GM23248 (cell line): ENCODE measurements around the gene SRMS. TPM values are rescaled to one million over a fixed set of nuclear protein-coding genes. Genes with fewer than 3 reads are reported as not detected.

Experiments
- DNase-seq: peaks from one replicate; pipeline ENCODE4 v3.0.0-alpha.2; 2015
- H2AFZ ChIP-seq: fragments of 200-600 bp; sonication (generic); 2 replicates; pipeline ENCODE4 v1.6.1; 2016; ENCODE audit warnings: antibody characterized with exemption
- H3F3A ChIP-seq: fragments of 200-600 bp; sonication (generic); 2 replicates; pipeline ENCODE4 v1.6.1; 2016; ENCODE audit warnings: mild to moderate bottlenecking, antibody characterized with exemption, mixed run types; ENCODE audit not compliant: insufficient read depth
- H3K27ac ChIP-seq: fragments of 200-600 bp; sonication (generic); 2 replicates; pipeline ENCODE4 v1.5.1; 2016; ENCODE audit warnings: mild to moderate bottlenecking
- H3K27me3 ChIP-seq: fragments of 200-600 bp; sonication (generic); replicated peaks from 2 replicates; pipeline ENCODE4 v1.6.1; 2016; ENCODE audit warnings: mild to moderate bottlenecking; ENCODE audit not compliant: insufficient read depth
- H3K36me3 ChIP-seq: fragments of 200-600 bp; sonication (generic); 2 replicates; pipeline ENCODE4 v1.6.1; 2016; ENCODE audit warnings: low read depth, mild to moderate bottlenecking
- H3K4me1 ChIP-seq: fragments of 200-600 bp; sonication (generic); 2 replicates; pipeline ENCODE4 v1.6.1; 2016; ENCODE audit warnings: mild to moderate bottlenecking; ENCODE audit not compliant: insufficient read depth
- H3K4me2 ChIP-seq: fragments of 200-600 bp; sonication (generic); one replicate; pipeline ENCODE4 v1.6.1; 2016; ENCODE audit warnings: mild to moderate bottlenecking; ENCODE audit not compliant: unreplicated experiment
- H3K4me3 ChIP-seq: fragments of 200-600 bp; sonication (generic); 2 replicates; pipeline ENCODE4 v1.5.1; 2016; ENCODE audit warnings: mild to moderate bottlenecking
- H3K79me2 ChIP-seq: fragments of 200-600 bp; sonication (generic); 2 replicates; pipeline ENCODE4 v1.6.1; 2016; ENCODE audit warnings: mild to moderate bottlenecking; ENCODE audit not compliant: insufficient read depth
- H3K9ac ChIP-seq: fragments of 200-600 bp; sonication (generic); 2 replicates; pipeline ENCODE4 v1.6.1; 2016; ENCODE audit warnings: mild to moderate bottlenecking
- H3K9me2 ChIP-seq: fragments of 200-600 bp; sonication (generic); 2 replicates; pipeline ENCODE4 v1.6.1; 2016; ENCODE audit warnings: mixed run types, mild to moderate bottlenecking, moderate library complexity; ENCODE audit not compliant: insufficient read depth
- H3K9me3 ChIP-seq: fragments of 200-600 bp; sonication (generic); one replicate; pipeline ENCODE4 v1.6.1; 2017; ENCODE audit warnings: low read depth
- H4K20me1 ChIP-seq: fragments of 200-600 bp; sonication (generic); 2 replicates; pipeline ENCODE4 v1.6.0; 2016; ENCODE audit not compliant: insufficient read depth
- EZH2 ChIP-seq: fragments of 200-600 bp; sonication (generic); IDR thresholded peaks from 2 replicates; pipeline ENCODE4 v1.6.1; 2018; ENCODE audit warnings: antibody characterized with exemption, mild to moderate bottlenecking; ENCODE audit not compliant: insufficient read depth, poor library complexity, severe bottlenecking
- EZH2phosphoT487 ChIP-seq: fragments of 200-600 bp; sonication (generic); IDR thresholded peaks from 2 replicates; pipeline ENCODE4 v1.6.1; 2018; ENCODE audit warnings: antibody characterized with exemption, moderate library complexity, mild to moderate bottlenecking, low read depth; ENCODE audit not compliant: insufficient read depth
- WGBS, 2 experiments: methylation state at CpG; one replicate each; pipeline ENCODE4 v1.1.6; 2015 to 2017; ENCODE audit warnings: low lambda C conversion rate in 2 of 2, low coverage in 1 of 2; ENCODE audit errors: missing lambda C conversion rate in 2 of 2; 5-methylcytosine and 5-hydroxymethylcytosine counted together
- in situ Hi-C: fragments of 300-500 bp; cut with MboI; formaldehyde crosslinking; loops from 2 replicates; pipeline ENCODE4 v1.15.0; 2020
- polyA plus RNA-seq: library from polyadenylated mRNA; unstranded; fragments of >200 nt; fragmentation: Nextera tagmentation; extraction: Ambion mirVana; gene quantifications from 2 replicates; pipeline ENCODE4 v1.2.1, GENCODE V29; 2016
- total RNA-seq: library from RNA; depleted of rRNA; stranded (reverse); fragments of >200 nt; shearing (Covaris generic); gene quantifications from 2 replicates; pipeline ENCODE4 v1.2.3, GENCODE V29; 2014

The SRMS gene
- total and polyA plus RNA-seq, 2 experiments from 2014 or later: not detected

- H2AFZ ChIP-seq: no peak overlapping the region
- 66 to 69% methylated on average over 9 of the region's 9 CpGs for WGBS, 2 experiments
- no peaks in the 10 kb centered on the region for H3K27me3 ChIP-seq
- no peaks in the 10 kb centered on the region for H3K79me2 ChIP-seq
- DNase-seq: no peak
- H3K9ac ChIP-seq: no peak overlapping the region
- H3K4me1 ChIP-seq: no peaks in the 10 kb centered on the region
- no peak overlapping the region for H3K4me3 ChIP-seq
- H3F3A ChIP-seq: peaks cover 45% of the 10 kb centered on the region
- H3K4me2 ChIP-seq: no peak overlapping the region
- no peak overlapping the region for H3K27ac ChIP-seq
- TF ChIP-seq EZH2 (no peak), EZH2phosphoT487 (no peak)
- H3K9me3 ChIP-seq: no peaks in the 10 kb centered on the region
- H3K9me2 ChIP-seq: no peaks in the 10 kb centered on the region
- H3K36me3 ChIP-seq: 0 out of 2 replicates have a peak, but pooled peaks cover 4% of the 10 kb centered on the region
- peaks cover under 1% of the 10 kb centered on the region; the same call in 1 of the 2 replicates for H4K20me1 ChIP-seq
- in situ Hi-C loops: no loop called here
Measured at GRCh38 chr20:63527184-63527583, 20.4 kb downstream of the SRMS start.

- Histone ChIP-seq H3K9me3 (no peaks in the 10 kb centered on the region), H3K4me3 (no peak overlapping the region), H3K79me2 (peaks cover 7% of the 10 kb centered on the region), H2AFZ (no peak overlapping the region), H4K20me1 (peaks cover 4% of the 10 kb centered on the region; the same call in 1 of the 2 replicates), H3K36me3 (0 out of 2 replicates have a peak, but pooled peaks cover 4% of the 10 kb centered on the region), H3K9me2 (no peaks in the 10 kb centered on the region), H3K9ac (no peak overlapping the region), H3K4me2 (no peak overlapping the region), H3F3A (peaks cover 45% of the 10 kb centered on the region), H3K4me1 (0 out of 2 replicates have a peak, but pooled peaks cover 2% of the 10 kb centered on the region), H3K27ac (no peak overlapping the region), H3K27me3 (no peaks in the 10 kb centered on the region)
- no peak for DNase-seq
- in situ Hi-C loops: no loop called here
- TF ChIP-seq EZH2: no peak
- TF ChIP-seq EZH2phosphoT487: no peak
- 50 to 51% methylated on average over 2 of the region's 2 CpGs for WGBS, 2 experiments
Measured at GRCh38 chr20:63525971-63526370, 21.6 kb downstream of the SRMS start.

GRCh38 chr20:63525185-63525584 lies 22.4 kb downstream of the SRMS start:
- Histone ChIP-seq H4K20me1 (peaks cover 4% of the 10 kb centered on the region; the same call in 1 of the 2 replicates), H3K79me2 (peaks cover 8% of the 10 kb centered on the region), H3F3A (peaks cover 45% of the 10 kb centered on the region), H3K36me3 (0 out of 2 replicates have a peak, but pooled peaks cover 4% of the 10 kb centered on the region), H3K4me2 (no peak overlapping the region), H3K4me1 (0 out of 2 replicates have a peak, but pooled peaks cover 2% of the 10 kb centered on the region), H3K9ac (no peak overlapping the region), H3K27ac (no peak overlapping the region), H3K4me3 (no peak overlapping the region), H3K9me2 (no peaks in the 10 kb centered on the region), H3K27me3 (no peaks in the 10 kb centered on the region), H3K9me3 (no peaks in the 10 kb centered on the region), H2AFZ (no peak overlapping the region)
- in situ Hi-C loops: no loop called here
- 53 to 54% methylated on average over 3 of the region's 3 CpGs for WGBS, 2 experiments
- DNase-seq: no peak
- no peak for TF ChIP-seq EZH2
- TF ChIP-seq EZH2phosphoT487: no peak

- Histone ChIP-seq H3K27ac (no peak overlapping the region), H3K4me2 (no peak overlapping the region), H2AFZ (no peak overlapping the region), H3K9me2 (no peaks in the 10 kb centered on the region), H3K9ac (no peak overlapping the region), H3K36me3 (0 out of 2 replicates have a peak, but pooled peaks cover 4% of the 10 kb centered on the region), H3K4me3 (no peak overlapping the region), H4K20me1 (peaks cover 4% of the 10 kb centered on the region; the same call in 1 of the 2 replicates), H3K9me3 (no peaks in the 10 kb centered on the region), H3F3A (peaks cover 44% of the 10 kb centered on the region), H3K4me1 (0 out of 2 replicates have a peak, but pooled peaks cover 2% of the 10 kb centered on the region), H3K79me2 (peaks cover 8% of the 10 kb centered on the region), H3K27me3 (no peaks in the 10 kb centered on the region)
- WGBS, 2 experiments: 99% methylated on average over 8 to 9 of the region's 11 CpGs
- in situ Hi-C loops: no loop called here
- TF ChIP-seq EZH2 (no peak), EZH2phosphoT487 (no peak)
- DNase-seq: no peak
Measured at GRCh38 chr20:63522981-63523611, 24.5 kb downstream of the SRMS start.
